H9 (cell line): ENCODE results near the gene MSLN. TPM values are rescaled to one million over a fixed set of nuclear protein-coding genes. Genes with fewer than 3 reads are reported as not detected.

Experiments
- DNase-seq: peaks from one replicate; pipeline ENCODE4 v3.0.0-alpha.2; 2017
- H2AFZ ChIP-seq: one replicate; pipeline ENCODE4 v1.6.1; 2013; ENCODE audit warnings: mild to moderate bottlenecking, low read length, control low read depth, moderate library complexity
- H2AK5ac ChIP-seq: 2 replicates; pipeline ENCODE4 v1.6.1; 2013; ENCODE audit warnings: low read length, control low read depth, mixed read lengths; ENCODE audit not compliant: insufficient read length
- H2BK120ac ChIP-seq: one replicate; pipeline ENCODE4 v1.6.1; 2013; ENCODE audit warnings: low read depth, mild to moderate bottlenecking, low read length, control low read depth, inconsistent platforms; ENCODE audit not compliant: poor library complexity, severe bottlenecking
- H2BK12ac ChIP-seq: 2 replicates; pipeline ENCODE4 v1.6.1; 2013; ENCODE audit warnings: low read length, control low read depth, mixed read lengths, low read depth; ENCODE audit not compliant: insufficient read length
- H2BK15ac ChIP-seq: 2 replicates; pipeline ENCODE4 v1.6.1; 2013; ENCODE audit warnings: low read depth, low read length, control low read depth
- H2BK20ac ChIP-seq: one replicate; pipeline ENCODE4 v1.6.1; 2013; ENCODE audit warnings: low read depth, mild to moderate bottlenecking, low read length, control low read depth, inconsistent platforms; ENCODE audit not compliant: poor library complexity, severe bottlenecking
- H2BK5ac ChIP-seq: 2 replicates; pipeline ENCODE4 v1.6.1; 2013; ENCODE audit warnings: low read length, control low read depth, mixed read lengths; ENCODE audit not compliant: insufficient read length
- H3K14ac ChIP-seq: 2 replicates; pipeline ENCODE4 v1.6.1; 2013; ENCODE audit warnings: low read length, control low read depth; ENCODE audit not compliant: insufficient read depth
- H3K18ac ChIP-seq: 2 replicates; pipeline ENCODE4 v1.6.1; 2013; ENCODE audit warnings: low read depth, mild to moderate bottlenecking, mixed read lengths, low read length, control low read depth; ENCODE audit not compliant: insufficient read length
- H3K23ac ChIP-seq: 2 replicates; pipeline ENCODE4 v1.6.1; 2013; ENCODE audit warnings: low read length, control low read depth, mixed read lengths, low read depth; ENCODE audit not compliant: insufficient read length
- H3K23me2 ChIP-seq: 2 replicates; pipeline ENCODE4 v1.6.1; 2013; ENCODE audit warnings: low read depth, mild to moderate bottlenecking, mixed read lengths, low read length, control low read depth; ENCODE audit not compliant: insufficient read length, poor library complexity, severe bottlenecking
- H3K27ac ChIP-seq: 2 replicates; pipeline ENCODE4 v1.5.1; 2013; ENCODE audit warnings: low read length, control low read depth, mixed read lengths, low read depth; ENCODE audit not compliant: insufficient read length
- H3K27me3 ChIP-seq: 2 replicates; pipeline ENCODE4 v1.6.1; 2013; ENCODE audit warnings: low read length, control low read depth, inconsistent platforms; ENCODE audit not compliant: insufficient read depth
- H3K4ac ChIP-seq: 2 replicates; pipeline ENCODE4 v1.6.1; 2013; ENCODE audit warnings: low read depth, mild to moderate bottlenecking, control low read depth, inconsistent platforms, low read length, moderate library complexity
- H3K4me1 ChIP-seq: 2 replicates; pipeline ENCODE4 v1.6.1; 2013; ENCODE audit warnings: low read length, control low read depth, inconsistent platforms; ENCODE audit not compliant: insufficient read depth
- H3K4me2 ChIP-seq: 2 replicates; pipeline ENCODE4 v1.6.1; 2013; ENCODE audit warnings: low read length, control low read depth, mixed read lengths; ENCODE audit not compliant: insufficient read length, insufficient read depth
- H3K56ac ChIP-seq: 2 replicates; pipeline ENCODE4 v1.6.1; 2013; ENCODE audit warnings: low read depth, mild to moderate bottlenecking, mixed read lengths, low read length, control low read depth; ENCODE audit not compliant: insufficient read length
- H3K79me1 ChIP-seq: 2 replicates; pipeline ENCODE4 v1.6.1; 2013; ENCODE audit warnings: low read depth, mild to moderate bottlenecking, moderate library complexity, low read length, control low read depth, inconsistent platforms; ENCODE audit not compliant: insufficient read depth, poor library complexity, severe bottlenecking
- H3K79me2 ChIP-seq: 2 replicates; pipeline ENCODE4 v1.6.1; 2013; ENCODE audit warnings: low read length, control low read depth, inconsistent platforms; ENCODE audit not compliant: insufficient read depth
- H3K9ac ChIP-seq: 2 replicates; pipeline ENCODE4 v1.6.1; 2013; ENCODE audit warnings: low read length, control low read depth, mixed read lengths; ENCODE audit not compliant: insufficient read length; ENCODE audit errors: extremely low read depth
- H3K9me3 ChIP-seq: one replicate; pipeline ENCODE4 v1.6.1; 2013; ENCODE audit warnings: low read depth, low read length, inconsistent platforms; ENCODE audit not compliant: control insufficient read depth
- H3T11ph ChIP-seq: one replicate; pipeline ENCODE4 v1.6.1; 2013; ENCODE audit warnings: mild to moderate bottlenecking, low read length, control low read depth, inconsistent platforms
- H4K20me1 ChIP-seq: one replicate; pipeline ENCODE4 v1.6.1; 2013; ENCODE audit not compliant: control insufficient read depth, insufficient read length, insufficient read depth
- H4K5ac ChIP-seq: 2 replicates; pipeline ENCODE4 v1.6.1; 2013; ENCODE audit warnings: low read depth, mild to moderate bottlenecking, mixed read lengths, low read length, control low read depth; ENCODE audit not compliant: insufficient read length
- H4K8ac ChIP-seq: replicated peaks from 2 replicates; pipeline ENCODE4 v1.6.1; 2013; ENCODE audit warnings: low read length, control low read depth, mixed read lengths, low read depth; ENCODE audit not compliant: insufficient read length
- H4K91ac ChIP-seq: 2 replicates; pipeline ENCODE4 v1.6.1; 2013; ENCODE audit warnings: low read depth, mild to moderate bottlenecking, moderate library complexity, mixed read lengths, low read length, control low read depth; ENCODE audit not compliant: insufficient read length
- H3K27ac Mint-ChIP-seq, 3 experiments: 2 replicates in 2 of 3; 3 replicates in 1 of 3; pipeline ENCODE4 v1.8.0; 2020 to 2021; ENCODE audit warnings: mixed read lengths in 3 of 3, mild to moderate bottlenecking in 1 of 3, moderate library complexity in 1 of 3
- H3K27me3 Mint-ChIP-seq: 2 replicates; pipeline ENCODE4 v1.8.0; 2021; ENCODE audit warnings: low read depth, mild to moderate bottlenecking, moderate library complexity, mixed read lengths
- H3K36me3 Mint-ChIP-seq, 3 experiments: 2 replicates in 2 of 3; 3 replicates in 1 of 3; pipeline ENCODE4 v1.8.0; 2020 to 2021; ENCODE audit warnings: low read depth in 3 of 3, mixed read lengths in 3 of 3; ENCODE audit not compliant: insufficient read depth in 1 of 3
- H3K4me1 Mint-ChIP-seq, 2 experiments: 2 replicates each; pipeline ENCODE4 v1.8.0; 2020; ENCODE audit warnings: mixed read lengths in 2 of 2
- H3K4me3 Mint-ChIP-seq, 2 experiments: 2 replicates in 1 of 2; 3 replicates in 1 of 2; pipeline ENCODE4 v1.8.0; 2020 to 2021; ENCODE audit warnings: mild to moderate bottlenecking in 2 of 2, mixed read lengths in 2 of 2, moderate library complexity in 1 of 2
- H3K9me3 Mint-ChIP-seq, 2 experiments: 2 replicates in 1 of 2; 3 replicates in 1 of 2; pipeline ENCODE4 v1.8.0; 2020; ENCODE audit warnings: mild to moderate bottlenecking in 2 of 2, mixed read lengths in 2 of 2, moderate library complexity in 1 of 2
- CTCF ChIP-seq: fragments of 200-600 bp; sonication (generic); conservative IDR thresholded peaks from 3 replicates; pipeline ENCODE4 v1.8.0; 2021; ENCODE audit warnings: antibody characterized with exemption, mild to moderate bottlenecking
- WGBS: extraction: QIAGEN DNeasy Blood & Tissue Kit; methylation state at CpG from one replicate; pipeline ENCODE4 v1.1.7; 2013; ENCODE audit warnings: missing lambda C conversion rate, low lambda C conversion rate, mixed read lengths; ENCODE audit not compliant: insufficient read length; ENCODE audit errors: extremely low coverage; 5-methylcytosine and 5-hydroxymethylcytosine counted together
- total RNA-seq: library from RNA; stranded (reverse); gene quantifications from 2 replicates; pipeline ENCODE4 v1.2.1, GENCODE V29; 2021

The MSLN gene
- total RNA-seq, 1 experiment from 2014 or later = 0.22 TPM

GRCh38 chr16:743794-744500, 16.6 kb upstream of the MSLN start:
- Histone ChIP-seq H3K56ac (no peak overlapping the region), H3K4me1 (peaks cover 2% of the 10 kb centered on the region; the same call in 1 of the 2 replicates), H2BK12ac (no peak overlapping the region), H3K79me2 (no peaks in the 10 kb centered on the region), H3K79me1 (no peaks in the 10 kb centered on the region), H3K27me3 (no peaks in the 10 kb centered on the region), H2BK20ac (no peak overlapping the region), H3K23me2 (peaks cover 10% of the 10 kb centered on the region), H2BK15ac (no peak overlapping the region), H4K5ac (no peak overlapping the region), H2AK5ac (no peak overlapping the region), H2BK120ac (no peak overlapping the region), H2AFZ (no peak overlapping the region), H2BK5ac (no peak overlapping the region), H3T11ph (no peak overlapping the region), H4K91ac (no peak overlapping the region), H3K4me2 (no peak overlapping the region), H3K27ac (no peak overlapping the region), H4K20me1 (no peaks in the 10 kb centered on the region), H3K9me3 (no peaks in the 10 kb centered on the region), H3K9ac (no peak overlapping the region), H4K8ac (no peak overlapping the region), H3K4ac (no peak overlapping the region), H3K18ac (no peak overlapping the region), H3K14ac (no peak overlapping the region), H3K23ac (no peak overlapping the region)
- peak; percentile 62 for TF ChIP-seq CTCF
- no peak for DNase-seq
- Mint-ChIP-seq H3K27ac (no peak overlapping the region), H3K27me3 (no peaks in the 10 kb centered on the region), H3K9me3 (no peaks in the 10 kb centered on the region), H3K4me3 (no peak overlapping the region; a peak in 1 of 5 replicates), H3K36me3 (peaks cover 0 to 5% (median 0%) of the 10 kb centered on the region in 3 experiments; a peak in 1 of 7 replicates), H3K4me1 (peaks cover 5 to 7% of the 10 kb centered on the region in 2 experiments)
- no CpG with 5 or more reads among the region's 21 CpGs for WGBS
